ENCODE results near the gene NRIP3. TPM values are rescaled to one million over a fixed set of nuclear protein-coding genes. Genes with fewer than 3 reads are reported as not detected.
A peak's percentile ranks its signal among the peaks of the same experiment; 100 is the strongest.

The NRIP3 gene
- total and polyA plus RNA-seq, 2 of the 13 experiments (the other 11 are each of a cell fraction or from before 2014, with no cell fraction given) = 0.04 to 0.07 TPM

DNA sequence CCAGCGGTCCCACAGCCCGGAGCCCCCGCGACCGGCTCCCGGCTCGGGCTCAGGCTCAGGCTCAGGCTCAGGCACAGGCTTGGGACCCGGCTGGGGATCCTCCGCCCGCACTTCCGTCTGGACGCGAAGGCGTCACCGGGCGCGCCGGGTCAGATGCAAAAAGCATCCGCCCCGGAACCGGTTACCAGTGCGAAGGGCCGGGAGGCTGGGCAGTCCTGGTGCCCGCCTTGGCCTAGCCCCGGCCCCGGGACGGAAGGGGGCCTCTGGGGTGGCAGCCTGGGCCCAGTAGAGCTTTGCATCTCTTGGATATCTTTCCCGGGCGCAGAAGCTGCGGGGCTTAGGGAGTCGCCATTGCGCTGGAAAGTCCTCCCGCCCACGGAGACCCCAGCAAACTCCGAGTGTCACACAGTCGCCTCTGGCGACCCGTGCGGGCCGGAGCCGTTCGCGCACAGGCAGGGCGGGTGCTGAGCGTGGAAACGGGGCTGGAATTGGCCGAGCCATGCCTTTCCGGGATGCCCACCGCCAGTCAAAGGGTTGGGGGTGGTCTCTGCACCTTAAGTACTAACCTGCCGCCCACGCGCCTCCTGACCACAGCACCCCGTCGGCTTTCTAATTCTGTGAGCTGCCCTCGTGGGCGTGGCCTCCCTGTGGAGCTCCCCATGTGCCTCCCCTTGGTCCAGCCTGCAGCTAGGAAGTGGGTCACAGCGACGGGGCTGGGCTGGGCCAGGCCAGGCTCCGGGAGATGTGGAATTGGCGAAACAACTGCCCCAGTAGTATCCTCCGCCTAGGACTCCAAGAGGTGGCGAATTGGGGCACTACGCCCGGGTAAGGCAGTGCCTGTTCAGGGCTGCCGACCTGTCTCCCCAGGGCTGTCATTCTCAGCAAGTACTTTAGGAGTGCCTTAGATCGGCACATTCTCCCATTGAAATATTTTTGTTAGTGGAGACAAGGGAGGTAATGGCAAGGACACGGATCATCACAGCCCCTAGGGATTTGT is 39.2 kb downstream of the NRIP3 start, which contains the start of gene TMEM9B (continued):
- no peak for TF ChIP-seq SUZ12 (IDR thresholded peaks at IDR 0.05; ENCODE audit: low read depth, low read length)
- TF ChIP-seq, protein P1, sequence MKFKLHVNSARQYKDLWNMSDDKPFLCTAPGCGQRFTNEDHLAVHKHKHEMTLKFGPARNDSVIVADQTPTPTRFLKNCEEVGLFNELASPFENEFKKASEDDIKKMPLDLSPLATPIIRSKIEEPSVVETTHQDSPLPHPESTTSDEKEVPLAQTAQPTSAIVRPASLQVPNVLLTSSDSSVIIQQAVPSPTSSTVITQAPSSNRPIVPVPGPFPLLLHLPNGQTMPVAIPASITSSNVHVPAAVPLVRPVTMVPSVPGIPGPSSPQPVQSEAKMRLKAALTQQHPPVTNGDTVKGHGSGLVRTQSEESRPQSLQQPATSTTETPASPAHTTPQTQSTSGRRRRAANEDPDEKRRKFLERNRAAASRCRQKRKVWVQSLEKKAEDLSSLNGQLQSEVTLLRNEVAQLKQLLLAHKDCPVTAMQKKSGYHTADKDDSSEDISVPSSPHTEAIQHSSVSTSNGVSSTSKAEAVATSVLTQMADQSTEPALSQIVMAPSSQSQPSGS (CRISPR knock-in tag; IDR thresholded peaks at IDR 0.05) = peak; percentile 36; the same call in 1 of the 2 replicates
- no peak for TF ChIP-seq ZNF251 (CRISPR knock-in tag; IDR thresholded peaks at IDR 0.05)
- TF ChIP-seq ZFP90 (CRISPR knock-in tag; IDR thresholded peaks at IDR 0.05; ENCODE audit: borderline replicate concordance) = peak; percentile 87
- TF ChIP-seq REL (CRISPR knock-in tag; conservative IDR thresholded peaks at IDR 0.05) = no peak
- peak; percentile 63; the same call in 1 of the 2 replicates for TF ChIP-seq ZNF292 (CRISPR knock-in tag; IDR thresholded peaks at IDR 0.05; ENCODE audit: borderline replicate concordance, low read depth)
- no peak for TF ChIP-seq MATR3 (CRISPR knock-in tag; IDR thresholded peaks at IDR 0.05)
- TF ChIP-seq ZNF598 (CRISPR knock-in tag; IDR thresholded peaks at IDR 0.05; ENCODE audit: borderline replicate concordance) = peak; percentile 69; the same call in 1 of the 2 replicates
- TF ChIP-seq ZNF660 (CRISPR knock-in tag; IDR thresholded peaks at IDR 0.05; ENCODE audit: borderline replicate concordance, low read depth) = no peak
- no peak for TF ChIP-seq HMGA1 (CRISPR knock-in tag; conservative IDR thresholded peaks at IDR 0.05)
- no peak; the same call in 1 of the 2 replicates for TF ChIP-seq ZNF441 (CRISPR knock-in tag; IDR thresholded peaks at IDR 0.05; ENCODE audit: borderline replicate concordance)
- TF ChIP-seq NR1H2 (CRISPR knock-in tag; IDR thresholded peaks at IDR 0.05; ENCODE audit: borderline replicate concordance, low read depth) = 0 out of 2 replicates have a peak, but pooled peaks have one; percentile 16
- TF ChIP-seq ZNF530 (CRISPR knock-in tag; IDR thresholded peaks at IDR 0.05; ENCODE audit: low read depth) = no peak
- TF ChIP-seq ZNF775 (CRISPR knock-in tag; IDR thresholded peaks at IDR 0.05; ENCODE audit: borderline replicate concordance) = no peak
- TF ChIP-seq ZBTB7B (CRISPR knock-in tag; IDR thresholded peaks at IDR 0.05) = no peak
- peak; percentile 98 for TF ChIP-seq RBFOX2 (IDR thresholded peaks at IDR 0.05; ENCODE audit: low read depth, low read length)
- TF ChIP-seq NBN (conservative IDR thresholded peaks at IDR 0.05) = no peak
- TF ChIP-seq ZNF484 (CRISPR knock-in tag; IDR thresholded peaks at IDR 0.05; ENCODE audit: borderline replicate concordance, low read depth) = no peak
- peak; percentile 25; the same call in 1 of the 2 replicates for TF ChIP-seq ATF7-NPFF (CRISPR knock-in tag; IDR thresholded peaks at IDR 0.05; ENCODE audit: low read depth)
- no peak for TF ChIP-seq ZNF343 (CRISPR knock-in tag; IDR thresholded peaks at IDR 0.05)
- TF ChIP-seq SMARCC2 (IDR thresholded peaks at IDR 0.05) = no peak
- no peak for TF ChIP-seq BHLHE40 (IDR thresholded peaks at IDR 0.05; ENCODE audit: low read length)
- TF ChIP-seq IRF2 (CRISPR knock-in tag; IDR thresholded peaks at IDR 0.05) = peak; percentile 42; the same call in 1 of the 2 replicates
- no peak for TF ChIP-seq NONO (IDR thresholded peaks at IDR 0.05)
- no peak; the same call in 1 of the 2 replicates for TF ChIP-seq NONO (CRISPR knock-in tag; conservative IDR thresholded peaks at IDR 0.05)
- TF ChIP-seq MAFF (IDR thresholded peaks at IDR 0.05; ENCODE audit: low read depth, low read length) = no peak
- TF ChIP-seq, protein P2, sequence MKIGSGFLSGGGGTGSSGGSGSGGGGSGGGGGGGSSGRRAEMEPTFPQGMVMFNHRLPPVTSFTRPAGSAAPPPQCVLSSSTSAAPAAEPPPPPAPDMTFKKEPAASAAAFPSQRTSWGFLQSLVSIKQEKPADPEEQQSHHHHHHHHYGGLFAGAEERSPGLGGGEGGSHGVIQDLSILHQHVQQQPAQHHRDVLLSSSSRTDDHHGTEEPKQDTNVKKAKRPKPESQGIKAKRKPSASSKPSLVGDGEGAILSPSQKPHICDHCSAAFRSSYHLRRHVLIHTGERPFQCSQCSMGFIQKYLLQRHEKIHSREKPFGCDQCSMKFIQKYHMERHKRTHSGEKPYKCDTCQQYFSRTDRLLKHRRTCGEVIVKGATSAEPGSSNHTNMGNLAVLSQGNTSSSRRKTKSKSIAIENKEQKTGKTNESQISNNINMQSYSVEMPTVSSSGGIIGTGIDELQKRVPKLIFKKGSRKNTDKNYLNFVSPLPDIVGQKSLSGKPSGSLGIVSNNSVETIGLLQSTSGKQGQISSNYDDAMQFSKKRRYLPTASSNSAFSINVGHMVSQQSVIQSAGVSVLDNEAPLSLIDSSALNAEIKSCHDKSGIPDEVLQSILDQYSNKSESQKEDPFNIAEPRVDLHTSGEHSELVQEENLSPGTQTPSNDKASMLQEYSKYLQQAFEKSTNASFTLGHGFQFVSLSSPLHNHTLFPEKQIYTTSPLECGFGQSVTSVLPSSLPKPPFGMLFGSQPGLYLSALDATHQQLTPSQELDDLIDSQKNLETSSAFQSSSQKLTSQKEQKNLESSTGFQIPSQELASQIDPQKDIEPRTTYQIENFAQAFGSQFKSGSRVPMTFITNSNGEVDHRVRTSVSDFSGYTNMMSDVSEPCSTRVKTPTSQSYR (CRISPR knock-in tag; IDR thresholded peaks at IDR 0.05; ENCODE audit: borderline replicate concordance) = no peak; the same call in 1 of the 2 replicates
